SK-N-SH treated with all-trans-retinoic acid at 6 μM for 48 hours (cell line): ENCODE measurements around the gene CSF2RB.

Experiments
- ATAC-seq: fragments of 200-7000 bp; cut with Tn5 transposase; 3 replicates; pipeline ENCODE4 v1.9.1; 2020; ENCODE audit warnings: mild to moderate bottlenecking, moderate library complexity
- ARNTL ChIP-seq: fragments of 450-650 bp; formaldehyde crosslinking; IDR thresholded peaks from 2 replicates; pipeline ENCODE4 v1.5.0; 2020; ENCODE audit warnings: low read depth, mild to moderate bottlenecking, moderate library complexity, borderline replicate concordance
- CSDC2 ChIP-seq: fragments of 250-450 bp; sonication (Bioruptor Pico); IDR thresholded peaks from 2 replicates; pipeline ENCODE4 v1.5.0; 2020; ENCODE audit warnings: mild to moderate bottlenecking, moderate library complexity
- GLIS3 ChIP-seq: fragments of 250-450 bp; sonication (Bioruptor Pico); IDR thresholded peaks from 2 replicates; pipeline ENCODE4 v1.5.0; 2020; ENCODE audit warnings: mild to moderate bottlenecking, moderate library complexity
- ISL1 ChIP-seq: fragments of 250-450 bp; sonication (Bioruptor Pico); IDR thresholded peaks from 2 replicates; pipeline ENCODE4 v2.1.2; 2022; ENCODE audit warnings: mild to moderate bottlenecking, moderate library complexity
- OSR1 ChIP-seq: fragments of 250-450 bp; sonication (Bioruptor Pico); IDR thresholded peaks from 2 replicates; pipeline ENCODE4 v1.8.0; 2022; ENCODE audit warnings: moderate library complexity, mild to moderate bottlenecking, inconsistent platforms
- PATZ1 ChIP-seq: fragments of 250-450 bp; sonication (Bioruptor Pico); IDR thresholded peaks from 2 replicates; pipeline ENCODE4 v1.8.0; 2020; ENCODE audit warnings: mild to moderate bottlenecking, moderate library complexity, borderline replicate concordance
- PPARA ChIP-seq: fragments of 250-450 bp; sonication (Bioruptor Pico); IDR thresholded peaks from 2 replicates; pipeline ENCODE4 v1.5.0; 2020; ENCODE audit warnings: mild to moderate bottlenecking, borderline replicate concordance
- RARB ChIP-seq: fragments of 250-450 bp; sonication (Bioruptor Pico); IDR thresholded peaks from 2 replicates; pipeline ENCODE4 v1.8.0; 2021; ENCODE audit warnings: mild to moderate bottlenecking, moderate library complexity
- SNAI2 ChIP-seq: fragments of 250-450 bp; sonication (Bioruptor Pico); IDR thresholded peaks from 2 replicates; pipeline ENCODE4 v1.5.0; 2020; ENCODE audit warnings: mild to moderate bottlenecking, moderate library complexity
- TCF4 ChIP-seq: fragments of 250-450 bp; sonication (Bioruptor Pico); IDR thresholded peaks from 2 replicates; pipeline ENCODE4 v1.8.0; 2021; ENCODE audit warnings: mild to moderate bottlenecking, moderate library complexity, borderline replicate concordance
- TOX ChIP-seq: fragments of 250-450 bp; sonication (Bioruptor Pico); IDR thresholded peaks from 2 replicates; pipeline ENCODE4 v1.8.0; 2021; ENCODE audit warnings: mild to moderate bottlenecking, moderate library complexity, borderline replicate concordance
- TSHZ2 ChIP-seq: fragments of 250-450 bp; sonication (Bioruptor Pico); IDR thresholded peaks from 2 replicates; pipeline ENCODE4 v1.5.0; 2020; ENCODE audit warnings: mild to moderate bottlenecking, moderate library complexity
- ZFP3 ChIP-seq: fragments of 250-450 bp; sonication (Bioruptor Pico); IDR thresholded peaks from 2 replicates; pipeline ENCODE4 v1.5.0; 2020; ENCODE audit warnings: mild to moderate bottlenecking, moderate library complexity
- ZFP30 ChIP-seq: fragments of 450-650 bp; formaldehyde crosslinking; IDR thresholded peaks from 2 replicates; pipeline ENCODE4 v1.5.0; 2022; ENCODE audit warnings: mild to moderate bottlenecking, moderate library complexity
- ZNF565 ChIP-seq: fragments of 450-650 bp; formaldehyde crosslinking; conservative IDR thresholded peaks from 2 replicates; pipeline ENCODE4 v1.5.0; 2020; ENCODE audit warnings: low read depth, mild to moderate bottlenecking, moderate library complexity
- ZNF70 ChIP-seq: fragments of 450-650 bp; formaldehyde crosslinking; IDR thresholded peaks from 2 replicates; pipeline ENCODE4 v1.5.0; 2020; ENCODE audit warnings: mild to moderate bottlenecking, moderate library complexity
- ZNF8 ChIP-seq: fragments of 450-650 bp; formaldehyde crosslinking; IDR thresholded peaks from 2 replicates; pipeline ENCODE4 v1.5.0; 2020; ENCODE audit warnings: mild to moderate bottlenecking, moderate library complexity
- TF ChIP-seq, protein P1 (sequence below): fragments of 250-450 bp; sonication (Bioruptor Pico); IDR thresholded peaks from 2 replicates; pipeline ENCODE4 v1.5.1; 2020; ENCODE audit warnings: low read depth, mild to moderate bottlenecking, moderate library complexity
- TF ChIP-seq, protein P2 (sequence below): fragments of 250-450 bp; sonication (Bioruptor Pico); IDR thresholded peaks from 2 replicates; pipeline ENCODE4 v1.8.0; 2021; ENCODE audit warnings: low read depth, mild to moderate bottlenecking, moderate library complexity, borderline replicate concordance

Gene CSF2RB

GRCh38 chr22:36911887-36912661 is 1.4 kb upstream of the CSF2RB start (continued):
- TF ChIP-seq, protein P1, sequence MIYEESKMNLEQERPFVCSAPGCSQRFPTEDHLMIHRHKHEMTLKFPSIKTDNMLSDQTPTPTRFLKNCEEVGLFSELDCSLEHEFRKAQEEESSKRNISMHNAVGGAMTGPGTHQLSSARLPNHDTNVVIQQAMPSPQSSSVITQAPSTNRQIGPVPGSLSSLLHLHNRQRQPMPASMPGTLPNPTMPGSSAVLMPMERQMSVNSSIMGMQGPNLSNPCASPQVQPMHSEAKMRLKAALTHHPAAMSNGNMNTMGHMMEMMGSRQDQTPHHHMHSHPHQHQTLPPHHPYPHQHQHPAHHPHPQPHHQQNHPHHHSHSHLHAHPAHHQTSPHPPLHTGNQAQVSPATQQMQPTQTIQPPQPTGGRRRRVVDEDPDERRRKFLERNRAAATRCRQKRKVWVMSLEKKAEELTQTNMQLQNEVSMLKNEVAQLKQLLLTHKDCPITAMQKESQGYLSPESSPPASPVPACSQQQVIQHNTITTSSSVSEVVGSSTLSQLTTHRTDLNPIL, result no peak
- TF ChIP-seq, all 23 proteins: peak for 0

DNA sequence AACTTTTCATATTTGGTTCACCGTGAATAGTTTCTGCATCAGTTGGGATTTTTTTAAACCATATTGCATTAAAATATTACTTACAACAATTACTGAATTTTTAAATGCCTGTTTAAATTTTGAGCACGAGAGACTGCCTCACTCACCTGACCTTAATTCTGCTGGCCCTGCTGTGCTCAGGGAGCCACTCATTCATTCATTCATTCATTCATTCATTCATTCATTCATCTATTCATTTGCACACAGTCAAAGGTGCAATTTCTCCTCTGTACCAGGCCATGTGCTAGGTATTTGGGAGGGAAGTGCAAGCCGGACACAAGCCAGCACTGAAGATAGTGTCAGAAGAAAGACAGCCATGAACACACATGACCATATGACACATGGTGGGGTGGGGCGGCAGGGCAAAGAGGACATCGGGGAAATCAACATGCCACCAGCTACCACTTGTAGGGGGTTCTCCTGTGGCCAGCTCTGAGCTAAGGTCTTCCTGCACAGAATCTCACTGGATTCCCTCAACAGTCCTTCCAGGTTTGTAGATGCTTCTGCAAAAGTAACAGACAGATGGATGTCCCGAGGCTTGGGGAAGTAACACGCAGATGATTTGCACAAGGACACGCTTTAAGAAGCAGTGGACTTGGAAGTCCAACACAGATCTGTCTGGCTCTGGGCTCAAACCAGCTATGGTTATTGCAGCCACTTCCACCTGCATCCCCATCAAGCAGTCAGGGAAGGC is 568 bp upstream of the CSF2RB start:
- ATAC-seq, result no peak
- TF ChIP-seq CSDC2 (CRISPR knock-in tag) (no peak), ARNTL (no peak), PPARA (no peak), ZNF70 (no peak), ZNF565 (CRISPR knock-in tag) (no peak), ZFP3 (CRISPR knock-in tag) (no peak), GLIS3 (CRISPR knock-in tag) (no peak), SNAI2 (CRISPR knock-in tag) (no peak), TCF4 (CRISPR knock-in tag) (no peak), TSHZ2 (CRISPR knock-in tag) (no peak)
- TF ChIP-seq, protein P1, result no peak
- TF ChIP-seq, protein P2, sequence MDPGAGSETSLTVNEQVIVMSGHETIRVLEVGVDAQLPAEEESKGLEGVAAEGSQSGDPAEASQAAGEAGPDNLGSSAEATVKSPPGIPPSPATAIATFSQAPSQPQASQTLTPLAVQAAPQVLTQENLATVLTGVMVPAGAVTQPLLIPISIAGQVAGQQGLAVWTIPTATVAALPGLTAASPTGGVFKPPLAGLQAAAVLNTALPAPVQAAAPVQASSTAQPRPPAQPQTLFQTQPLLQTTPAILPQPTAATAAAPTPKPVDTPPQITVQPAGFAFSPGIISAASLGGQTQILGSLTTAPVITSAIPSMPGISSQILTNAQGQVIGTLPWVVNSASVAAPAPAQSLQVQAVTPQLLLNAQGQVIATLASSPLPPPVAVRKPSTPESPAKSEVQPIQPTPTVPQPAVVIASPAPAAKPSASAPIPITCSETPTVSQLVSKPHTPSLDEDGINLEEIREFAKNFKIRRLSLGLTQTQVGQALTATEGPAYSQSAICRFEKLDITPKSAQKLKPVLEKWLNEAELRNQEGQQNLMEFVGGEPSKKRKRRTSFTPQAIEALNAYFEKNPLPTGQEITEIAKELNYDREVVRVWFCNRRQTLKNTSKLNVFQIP (CRISPR knock-in tag), result no peak

GRCh38 chr22:36914390-36914752 is 943 bp downstream of the CSF2RB start:
- ATAC-seq, result no peak
- TF ChIP-seq TCF4 (CRISPR knock-in tag), result no peak
- no peak for TF ChIP-seq PATZ1 (CRISPR knock-in tag)
- TF ChIP-seq, protein P1, result no peak
- TF ChIP-seq TOX (CRISPR knock-in tag), result no peak
- TF ChIP-seq ZNF565 (CRISPR knock-in tag), result no peak
- no peak for TF ChIP-seq CSDC2 (CRISPR knock-in tag)
- TF ChIP-seq ZNF70, result no peak
- no peak for TF ChIP-seq ISL1 (CRISPR knock-in tag)
- no peak for TF ChIP-seq ZFP30 (CRISPR knock-in tag)
- no peak for TF ChIP-seq OSR1 (CRISPR knock-in tag)
- no peak for TF ChIP-seq ZFP3 (CRISPR knock-in tag)
- TF ChIP-seq ZNF8 (CRISPR knock-in tag), result no peak
- no peak for TF ChIP-seq RARB (CRISPR knock-in tag)
- no peak for TF ChIP-seq TSHZ2 (CRISPR knock-in tag)
